ENCODE results near the gene ZNHIT2. TPM values are rescaled to one million over a fixed set of nuclear protein-coding genes. Genes with fewer than 3 reads are reported as not detected.

ZNHIT2 gene
- total and polyA plus RNA-seq, 2 of the 13 experiments (the other 11 are each of a cell fraction or from before 2014, with no cell fraction given) = 1.1 to 6.5 TPM

DNA sequence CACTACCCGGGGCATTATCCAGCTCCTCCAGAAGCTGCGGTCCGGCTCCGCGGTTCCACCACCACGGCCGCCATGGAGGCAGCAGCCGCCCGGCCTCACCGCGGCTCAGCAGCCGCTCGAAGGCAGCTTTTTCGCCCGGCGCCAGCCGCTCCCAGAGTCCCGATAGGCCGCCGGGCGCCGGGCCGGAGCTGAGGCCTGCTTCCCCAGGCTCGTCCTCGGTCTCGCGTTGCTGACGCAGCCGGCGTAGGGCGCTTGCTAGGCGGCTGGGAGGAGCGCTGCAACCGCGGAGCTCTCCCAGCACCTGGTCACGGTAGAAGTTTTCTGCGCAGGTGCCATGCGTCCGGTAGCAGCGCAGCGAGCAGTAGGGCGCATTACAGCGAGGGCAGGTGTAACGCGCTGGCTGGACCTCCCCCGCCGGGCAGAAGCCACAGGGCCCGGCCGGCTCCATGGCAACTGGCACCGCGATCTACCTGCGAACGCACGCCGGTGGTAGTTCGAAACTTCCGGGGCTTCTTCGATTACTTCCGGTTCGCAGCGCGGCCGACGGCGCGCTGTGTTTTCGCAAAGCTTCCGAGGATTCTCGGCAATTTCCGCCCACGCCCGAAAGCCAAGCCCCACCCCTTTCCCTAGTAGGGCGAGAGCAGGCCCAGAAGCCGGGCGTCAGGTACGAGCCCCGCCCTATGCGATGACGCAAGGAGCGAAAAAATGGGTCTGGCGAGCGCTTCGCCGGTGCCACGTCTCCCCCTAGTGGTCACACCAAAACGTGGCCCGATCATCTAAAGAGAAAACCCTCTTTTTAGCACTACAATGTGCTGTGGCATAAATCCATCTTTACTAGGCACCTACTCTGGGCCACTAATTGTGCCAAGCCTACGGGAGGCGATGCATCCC is at the start of gene ZNHIT2 (continued):
- TF ChIP-seq, protein P1, sequence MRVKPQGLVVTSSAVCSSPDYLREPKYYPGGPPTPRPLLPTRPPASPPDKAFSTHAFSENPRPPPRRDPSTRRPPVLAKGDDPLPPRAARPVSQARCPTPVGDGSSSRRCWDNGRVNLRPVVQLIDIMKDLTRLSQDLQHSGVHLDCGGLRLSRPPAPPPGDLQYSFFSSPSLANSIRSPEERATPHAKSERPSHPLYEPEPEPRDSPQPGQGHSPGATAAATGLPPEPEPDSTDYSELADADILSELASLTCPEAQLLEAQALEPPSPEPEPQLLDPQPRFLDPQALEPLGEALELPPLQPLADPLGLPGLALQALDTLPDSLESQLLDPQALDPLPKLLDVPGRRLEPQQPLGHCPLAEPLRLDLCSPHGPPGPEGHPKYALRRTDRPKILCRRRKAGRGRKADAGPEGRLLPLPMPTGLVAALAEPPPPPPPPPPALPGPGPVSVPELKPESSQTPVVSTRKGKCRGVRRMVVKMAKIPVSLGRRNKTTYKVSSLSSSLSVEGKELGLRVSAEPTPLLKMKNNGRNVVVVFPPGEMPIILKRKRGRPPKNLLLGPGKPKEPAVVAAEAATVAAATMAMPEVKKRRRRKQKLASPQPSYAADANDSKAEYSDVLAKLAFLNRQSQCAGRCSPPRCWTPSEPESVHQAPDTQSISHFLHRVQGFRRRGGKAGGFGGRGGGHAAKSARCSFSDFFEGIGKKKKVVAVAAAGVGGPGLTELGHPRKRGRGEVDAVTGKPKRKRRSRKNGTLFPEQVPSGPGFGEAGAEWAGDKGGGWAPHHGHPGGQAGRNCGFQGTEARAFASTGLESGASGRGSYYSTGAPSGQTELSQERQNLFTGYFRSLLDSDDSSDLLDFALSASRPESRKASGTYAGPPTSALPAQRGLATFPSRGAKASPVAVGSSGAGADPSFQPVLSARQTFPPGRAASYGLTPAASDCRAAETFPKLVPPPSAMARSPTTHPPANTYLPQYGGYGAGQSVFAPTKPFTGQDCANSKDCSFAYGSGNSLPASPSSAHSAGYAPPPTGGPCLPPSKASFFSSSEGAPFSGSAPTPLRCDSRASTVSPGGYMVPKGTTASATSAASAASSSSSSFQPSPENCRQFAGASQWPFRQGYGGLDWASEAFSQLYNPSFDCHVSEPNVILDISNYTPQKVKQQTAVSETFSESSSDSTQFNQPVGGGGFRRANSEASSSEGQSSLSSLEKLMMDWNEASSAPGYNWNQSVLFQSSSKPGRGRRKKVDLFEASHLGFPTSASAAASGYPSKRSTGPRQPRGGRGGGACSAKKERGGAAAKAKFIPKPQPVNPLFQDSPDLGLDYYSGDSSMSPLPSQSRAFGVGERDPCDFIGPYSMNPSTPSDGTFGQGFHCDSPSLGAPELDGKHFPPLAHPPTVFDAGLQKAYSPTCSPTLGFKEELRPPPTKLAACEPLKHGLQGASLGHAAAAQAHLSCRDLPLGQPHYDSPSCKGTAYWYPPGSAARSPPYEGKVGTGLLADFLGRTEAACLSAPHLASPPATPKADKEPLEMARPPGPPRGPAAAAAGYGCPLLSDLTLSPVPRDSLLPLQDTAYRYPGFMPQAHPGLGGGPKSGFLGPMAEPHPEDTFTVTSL (CRISPR knock-in tag; IDR thresholded peaks at IDR 0.05; ENCODE audit: borderline replicate concordance) = no peak
- TF ChIP-seq ZBTB7B (CRISPR knock-in tag; IDR thresholded peaks at IDR 0.05) = no peak
- no peak; the same call in 1 of the 2 replicates for TF ChIP-seq PPARG (CRISPR knock-in tag; conservative IDR thresholded peaks at IDR 0.05)
- TF ChIP-seq ZNF12 (CRISPR knock-in tag; IDR thresholded peaks at IDR 0.05) = no peak
- no peak for TF ChIP-seq LCORL (IDR thresholded peaks at IDR 0.05)
- TF ChIP-seq LCORL (CRISPR knock-in tag; IDR thresholded peaks at IDR 0.05) = peak; percentile 79; the same call in 1 of the 2 replicates
- TF ChIP-seq, protein P2, sequence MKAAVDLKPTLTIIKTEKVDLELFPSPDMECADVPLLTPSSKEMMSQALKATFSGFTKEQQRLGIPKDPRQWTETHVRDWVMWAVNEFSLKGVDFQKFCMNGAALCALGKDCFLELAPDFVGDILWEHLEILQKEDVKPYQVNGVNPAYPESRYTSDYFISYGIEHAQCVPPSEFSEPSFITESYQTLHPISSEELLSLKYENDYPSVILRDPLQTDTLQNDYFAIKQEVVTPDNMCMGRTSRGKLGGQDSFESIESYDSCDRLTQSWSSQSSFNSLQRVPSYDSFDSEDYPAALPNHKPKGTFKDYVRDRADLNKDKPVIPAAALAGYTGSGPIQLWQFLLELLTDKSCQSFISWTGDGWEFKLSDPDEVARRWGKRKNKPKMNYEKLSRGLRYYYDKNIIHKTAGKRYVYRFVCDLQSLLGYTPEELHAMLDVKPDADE (CRISPR knock-in tag; IDR thresholded peaks at IDR 0.05) = no peak
- TF ChIP-seq ARNTL (CRISPR knock-in tag; IDR thresholded peaks at IDR 0.05) = peak; percentile 58
- TF ChIP-seq, protein P3, sequence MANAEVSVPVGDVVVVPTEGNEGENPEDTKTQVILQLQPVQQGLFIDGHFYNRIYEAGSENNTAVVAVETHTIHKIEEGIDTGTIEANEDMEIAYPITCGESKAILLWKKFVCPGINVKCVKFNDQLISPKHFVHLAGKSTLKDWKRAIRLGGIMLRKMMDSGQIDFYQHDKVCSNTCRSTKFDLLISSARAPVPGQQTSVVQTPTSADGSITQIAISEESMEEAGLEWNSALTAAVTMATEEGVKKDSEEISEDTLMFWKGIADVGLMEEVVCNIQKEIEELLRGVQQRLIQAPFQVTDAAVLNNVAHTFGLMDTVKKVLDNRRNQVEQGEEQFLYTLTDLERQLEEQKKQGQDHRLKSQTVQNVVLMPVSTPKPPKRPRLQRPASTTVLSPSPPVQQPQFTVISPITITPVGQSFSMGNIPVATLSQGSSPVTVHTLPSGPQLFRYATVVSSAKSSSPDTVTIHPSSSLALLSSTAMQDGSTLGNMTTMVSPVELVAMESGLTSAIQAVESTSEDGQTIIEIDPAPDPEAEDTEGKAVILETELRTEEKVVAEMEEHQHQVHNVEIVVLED (CRISPR knock-in tag; IDR thresholded peaks at IDR 0.05; ENCODE audit: borderline replicate concordance) = peak; percentile 91; the same call in 1 of the 2 replicates
- TF ChIP-seq, protein P4, sequence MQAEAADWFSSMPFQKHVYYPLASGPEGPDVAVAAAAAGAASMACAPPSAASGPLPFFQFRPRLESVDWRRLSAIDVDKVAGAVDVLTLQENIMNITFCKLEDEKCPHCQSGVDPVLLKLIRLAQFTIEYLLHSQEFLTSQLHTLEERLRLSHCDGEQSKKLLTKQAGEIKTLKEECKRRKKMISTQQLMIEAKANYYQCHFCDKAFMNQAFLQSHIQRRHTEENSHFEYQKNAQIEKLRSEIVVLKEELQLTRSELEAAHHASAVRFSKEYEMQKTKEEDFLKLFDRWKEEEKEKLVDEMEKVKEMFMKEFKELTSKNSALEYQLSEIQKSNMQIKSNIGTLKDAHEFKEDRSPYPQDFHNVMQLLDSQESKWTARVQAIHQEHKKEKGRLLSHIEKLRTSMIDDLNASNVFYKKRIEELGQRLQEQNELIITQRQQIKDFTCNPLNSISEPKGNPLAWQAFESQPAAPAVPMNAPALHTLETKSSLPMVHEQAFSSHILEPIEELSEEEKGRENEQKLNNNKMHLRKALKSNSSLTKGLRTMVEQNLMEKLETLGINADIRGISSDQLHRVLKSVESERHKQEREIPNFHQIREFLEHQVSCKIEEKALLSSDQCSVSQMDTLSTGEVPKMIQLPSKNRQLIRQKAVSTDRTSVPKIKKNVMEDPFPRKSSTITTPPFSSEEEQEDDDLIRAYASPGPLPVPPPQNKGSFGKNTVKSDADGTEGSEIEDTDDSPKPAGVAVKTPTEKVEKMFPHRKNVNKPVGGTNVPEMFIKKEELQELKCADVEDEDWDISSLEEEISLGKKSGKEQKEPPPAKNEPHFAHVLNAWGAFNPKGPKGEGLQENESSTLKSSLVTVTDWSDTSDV (CRISPR knock-in tag; IDR thresholded peaks at IDR 0.05) = 0 out of 2 replicates have a peak, but pooled peaks have one; percentile 13
- no peak for TF ChIP-seq ZNF333 (CRISPR knock-in tag; IDR thresholded peaks at IDR 0.05; ENCODE audit: borderline replicate concordance)
- no peak for TF ChIP-seq NKX3-1 (CRISPR knock-in tag; IDR thresholded peaks at IDR 0.05)
- no peak for TF ChIP-seq ZNF274 (CRISPR knock-in tag; IDR thresholded peaks at IDR 0.05)
- TF ChIP-seq, protein P5, sequence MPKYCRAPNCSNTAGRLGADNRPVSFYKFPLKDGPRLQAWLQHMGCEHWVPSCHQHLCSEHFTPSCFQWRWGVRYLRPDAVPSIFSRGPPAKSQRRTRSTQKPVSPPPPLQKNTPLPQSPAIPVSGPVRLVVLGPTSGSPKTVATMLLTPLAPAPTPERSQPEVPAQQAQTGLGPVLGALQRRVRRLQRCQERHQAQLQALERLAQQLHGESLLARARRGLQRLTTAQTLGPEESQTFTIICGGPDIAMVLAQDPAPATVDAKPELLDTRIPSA (CRISPR knock-in tag; IDR thresholded peaks at IDR 0.05; ENCODE audit: borderline replicate concordance) = no peak
- TF ChIP-seq ZNF501 (CRISPR knock-in tag; IDR thresholded peaks at IDR 0.05) = peak; percentile 58; the same call in 1 of the 2 replicates
